ENCODE measurements around the gene PNMT. TPM values are rescaled to one million over a fixed set of nuclear protein-coding genes. Genes with fewer than 3 reads are reported as not detected.
A peak's percentile ranks its signal among the peaks of the same experiment; 100 is the strongest.

PNMT gene
- total and polyA plus RNA-seq, 2 of the 13 experiments (the other 11 are each of a cell fraction or from before 2014, with no cell fraction given): 0.25 TPM; not detected in 1

DNA sequence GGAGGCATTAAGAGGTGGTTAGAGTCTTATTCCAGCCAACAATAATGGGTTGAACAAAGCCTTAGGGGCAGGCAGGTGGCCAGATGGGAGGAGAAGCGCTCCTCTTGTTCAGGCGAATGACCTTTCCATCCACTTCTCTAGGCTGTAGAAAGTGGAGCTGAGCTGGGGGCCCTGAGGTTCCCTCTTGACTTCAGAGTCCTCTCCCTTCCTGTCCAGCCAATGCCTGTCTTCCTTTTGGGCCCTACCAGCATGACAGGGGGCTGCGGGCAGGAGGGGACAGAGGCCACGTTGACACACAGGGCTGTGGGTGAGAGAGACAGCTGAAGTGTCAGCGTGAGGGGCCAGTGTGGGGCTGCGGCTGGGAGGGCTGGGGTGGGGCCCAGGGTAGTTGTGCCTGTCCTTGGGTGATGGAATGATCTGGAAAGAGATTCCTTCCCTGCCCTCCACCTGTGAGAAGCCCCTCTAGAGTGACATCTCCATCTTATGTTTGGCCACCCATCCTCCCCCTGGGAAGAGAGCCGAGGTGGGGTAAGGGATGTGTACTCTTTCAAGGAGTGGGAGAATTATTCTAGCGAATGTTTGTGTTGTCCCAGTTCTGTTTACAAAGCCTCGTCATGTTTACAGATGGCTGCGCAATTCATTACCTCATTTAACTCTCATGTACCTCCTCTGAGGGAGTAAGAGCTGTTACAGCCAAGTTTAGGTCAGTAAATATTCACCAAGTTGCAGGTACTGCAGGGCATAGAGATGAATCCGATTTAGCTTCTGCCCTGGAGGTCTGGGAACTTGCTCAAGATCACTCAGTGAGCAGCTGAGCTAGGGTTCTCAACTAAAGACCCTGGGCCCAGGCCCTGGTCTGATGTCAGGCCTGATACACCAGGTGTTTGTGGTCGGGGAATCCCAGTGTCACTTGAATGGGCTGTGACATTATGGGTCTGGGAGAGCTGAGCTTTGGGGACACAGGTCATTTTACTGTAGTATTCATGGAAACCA, 34.9 kb downstream of the PNMT start (continued):
- TF ChIP-seq, protein P1, sequence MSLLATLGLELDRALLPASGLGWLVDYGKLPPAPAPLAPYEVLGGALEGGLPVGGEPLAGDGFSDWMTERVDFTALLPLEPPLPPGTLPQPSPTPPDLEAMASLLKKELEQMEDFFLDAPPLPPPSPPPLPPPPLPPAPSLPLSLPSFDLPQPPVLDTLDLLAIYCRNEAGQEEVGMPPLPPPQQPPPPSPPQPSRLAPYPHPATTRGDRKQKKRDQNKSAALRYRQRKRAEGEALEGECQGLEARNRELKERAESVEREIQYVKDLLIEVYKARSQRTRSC (CRISPR knock-in tag; IDR thresholded peaks at IDR 0.05; ENCODE audit: low read depth): 0 out of 2 replicates have a peak, but pooled peaks have one; percentile 82
- TF ChIP-seq ZNF652 (CRISPR knock-in tag; IDR thresholded peaks at IDR 0.05; ENCODE audit: borderline replicate concordance, low read depth) (peak; percentile 55; the same call in 1 of the 2 replicates), POLR2AphosphoS5 (IDR thresholded peaks at IDR 0.05; ENCODE audit: low read depth, low read length) (peak; percentile 49; the same call in 1 of the 2 replicates), ZNF780A (CRISPR knock-in tag; IDR thresholded peaks at IDR 0.05) (no peak), ZNF180 (CRISPR knock-in tag; IDR thresholded peaks at IDR 0.05; ENCODE audit: borderline replicate concordance, low read depth) (no peak), ZNF782 (CRISPR knock-in tag; IDR thresholded peaks at IDR 0.05; ENCODE audit: borderline replicate concordance) (peak; percentile 46; the same call in 1 of the 2 replicates), DPF2 (CRISPR knock-in tag; IDR thresholded peaks at IDR 0.05; ENCODE audit: borderline replicate concordance, low read depth) (peak; percentile 53; the same call in 1 of the 2 replicates), ISL2 (CRISPR knock-in tag; IDR thresholded peaks at IDR 0.05) (no peak; the same call in 1 of the 2 replicates), ZFP1 (CRISPR knock-in tag; IDR thresholded peaks at IDR 0.05) (no peak), MTF1 (CRISPR knock-in tag; IDR thresholded peaks at IDR 0.05) (no peak), TOPORS (CRISPR knock-in tag; IDR thresholded peaks at IDR 0.05) (peak; percentile 61; the same call in 1 of the 2 replicates), ZNF17 (CRISPR knock-in tag; IDR thresholded peaks at IDR 0.05) (no peak), ARHGAP35 (CRISPR knock-in tag; IDR thresholded peaks at IDR 0.05; ENCODE audit: borderline replicate concordance) (no peak), ZBTB8A (CRISPR knock-in tag; IDR thresholded peaks at IDR 0.05; ENCODE audit: borderline replicate concordance, low read depth) (0 out of 2 replicates have a peak, but pooled peaks have one; percentile 47), ZNF292 (CRISPR knock-in tag; IDR thresholded peaks at IDR 0.05; ENCODE audit: borderline replicate concordance, low read depth) (peak; percentile 93), SMARCC2 (IDR thresholded peaks at IDR 0.05) (no peak), RELA (CRISPR knock-in tag; IDR thresholded peaks at IDR 0.05) (no peak)
- TF ChIP-seq, protein P2, sequence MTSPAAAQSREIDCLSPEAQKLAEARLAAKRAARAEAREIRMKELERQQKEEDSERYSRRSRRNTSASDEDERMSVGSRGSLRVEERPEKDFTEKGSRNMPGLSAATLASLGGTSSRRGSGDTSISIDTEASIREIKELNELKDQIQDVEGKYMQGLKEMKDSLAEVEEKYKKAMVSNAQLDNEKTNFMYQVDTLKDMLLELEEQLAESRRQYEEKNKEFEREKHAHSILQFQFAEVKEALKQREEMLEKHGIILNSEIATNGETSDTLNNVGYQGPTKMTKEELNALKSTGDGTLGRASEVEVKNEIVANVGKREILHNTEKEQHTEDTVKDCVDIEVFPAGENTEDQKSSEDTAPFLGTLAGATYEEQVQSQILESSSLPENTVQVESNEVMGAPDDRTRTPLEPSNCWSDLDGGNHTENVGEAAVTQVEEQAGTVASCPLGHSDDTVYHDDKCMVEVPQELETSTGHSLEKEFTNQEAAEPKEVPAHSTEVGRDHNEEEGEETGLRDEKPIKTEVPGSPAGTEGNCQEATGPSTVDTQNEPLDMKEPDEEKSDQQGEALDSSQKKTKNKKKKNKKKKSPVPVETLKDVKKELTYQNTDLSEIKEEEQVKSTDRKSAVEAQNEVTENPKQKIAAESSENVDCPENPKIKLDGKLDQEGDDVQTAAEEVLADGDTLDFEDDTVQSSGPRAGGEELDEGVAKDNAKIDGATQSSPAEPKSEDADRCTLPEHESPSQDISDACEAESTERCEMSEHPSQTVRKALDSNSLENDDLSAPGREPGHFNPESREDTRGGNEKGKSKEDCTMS (CRISPR knock-in tag; conservative IDR thresholded peaks at IDR 0.05): no peak
- TF ChIP-seq, protein P3, sequence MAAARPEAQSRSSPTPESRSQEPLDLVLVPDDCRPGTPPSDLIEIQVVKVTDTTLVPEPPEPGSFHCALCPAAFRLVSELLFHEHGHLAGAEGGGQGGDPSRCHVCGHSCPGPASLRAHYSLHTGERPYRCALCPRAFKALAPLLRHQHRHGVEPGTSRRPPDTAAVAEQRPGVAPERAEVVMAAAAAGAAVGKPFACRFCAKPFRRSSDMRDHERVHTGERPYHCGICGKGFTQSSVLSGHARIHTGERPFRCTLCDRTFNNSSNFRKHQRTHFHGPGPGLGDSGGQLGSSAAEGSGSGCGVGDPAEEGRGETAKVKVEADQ (CRISPR knock-in tag; IDR thresholded peaks at IDR 0.05; ENCODE audit: borderline replicate concordance): peak; percentile 75; the same call in 1 of the 2 replicates
- TF ChIP-seq, protein P4, sequence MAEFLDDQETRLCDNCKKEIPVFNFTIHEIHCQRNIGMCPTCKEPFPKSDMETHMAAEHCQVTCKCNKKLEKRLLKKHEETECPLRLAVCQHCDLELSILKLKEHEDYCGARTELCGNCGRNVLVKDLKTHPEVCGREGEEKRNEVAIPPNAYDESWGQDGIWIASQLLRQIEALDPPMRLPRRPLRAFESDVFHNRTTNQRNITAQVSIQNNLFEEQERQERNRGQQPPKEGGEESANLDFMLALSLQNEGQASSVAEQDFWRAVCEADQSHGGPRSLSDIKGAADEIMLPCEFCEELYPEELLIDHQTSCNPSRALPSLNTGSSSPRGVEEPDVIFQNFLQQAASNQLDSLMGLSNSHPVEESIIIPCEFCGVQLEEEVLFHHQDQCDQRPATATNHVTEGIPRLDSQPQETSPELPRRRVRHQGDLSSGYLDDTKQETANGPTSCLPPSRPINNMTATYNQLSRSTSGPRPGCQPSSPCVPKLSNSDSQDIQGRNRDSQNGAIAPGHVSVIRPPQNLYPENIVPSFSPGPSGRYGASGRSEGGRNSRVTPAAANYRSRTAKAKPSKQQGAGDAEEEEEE (CRISPR knock-in tag; IDR thresholded peaks at IDR 0.05; ENCODE audit: borderline replicate concordance): 0 out of 2 replicates have a peak, but pooled peaks have one; percentile 41
- TF ChIP-seq, protein P5, sequence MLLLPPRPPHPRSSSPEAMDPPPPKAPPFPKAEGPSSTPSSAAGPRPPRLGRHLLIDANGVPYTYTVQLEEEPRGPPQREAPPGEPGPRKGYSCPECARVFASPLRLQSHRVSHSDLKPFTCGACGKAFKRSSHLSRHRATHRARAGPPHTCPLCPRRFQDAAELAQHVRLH (CRISPR knock-in tag; IDR thresholded peaks at IDR 0.05; ENCODE audit: borderline replicate concordance, low read depth): no peak
